Endothelial cell of umbilical vein (primary cell): Measurements from ENCODE around the gene SECISBP2. TPM values are rescaled to one million over a fixed set of nuclear protein-coding genes. Genes with fewer than 3 reads are reported as not detected.

ENCODE experiments used
- BruUV-seq: library from RNA; stranded (reverse); fragments of 400-500 nt; replicated peaks from 2 replicates; lab custom pipeline; 2021; lab: Mats Ljungman, UMichigan
- CTCF ChIA-PET: fragments of 300-600, 350-600 bp; sonication (Branson Sonifier 250); formaldehyde crosslinking; loops from one replicate; lab custom pipeline; 2021; ENCODE audit warnings: antibody characterized with exemption, inconsistent platforms; lab: Charles Lee
- POLR2A ChIA-PET: fragments of 300-600, 350-600 bp; sonication (Branson Sonifier 250); formaldehyde crosslinking; loops from one replicate; lab custom pipeline; 2021; ENCODE audit warnings: antibody characterized with exemption, inconsistent platforms; lab: Charles Lee
- DNase-seq: peaks from one replicate; pipeline ENCODE4 v3.0.0-alpha.2; 2011; ENCODE audit warnings: low read depth, low spot score
- FAIRE-seq: peaks from 2 replicates; lab custom pipeline; 2011; peaks lifted over from hg19 to GRCh38; lab: Jason Lieb, UNC
- H2AFZ ChIP-seq: 2 replicates; pipeline ENCODE4 v1.6.0; 2012; ENCODE audit warnings: low read depth, low read length, control low read depth, inconsistent platforms
- H3K27ac ChIP-seq: 2 replicates; pipeline ENCODE4 v1.5.1; 2011; ENCODE audit warnings: low read depth, mild to moderate bottlenecking, control low read depth, low read length, moderate library complexity; ENCODE audit not compliant: insufficient read depth
- H3K27me3 ChIP-seq, 2 experiments: 2 replicates each; pipeline versions ENCODE4 v1.6.0 to v1.6.1; 2011; ENCODE audit warnings: low read length in 2 of 2, mixed read lengths in 1 of 2; ENCODE audit not compliant: control insufficient read depth in 2 of 2, insufficient read depth in 2 of 2
- H3K36me3 ChIP-seq, 2 experiments: 2 replicates in 1 of 2; 3 replicates in 1 of 2; pipeline ENCODE4 v1.5.1; 2011; ENCODE audit warnings: low read length in 2 of 2, mild to moderate bottlenecking in 1 of 2, moderate library complexity in 1 of 2; ENCODE audit not compliant: control insufficient read depth in 2 of 2, insufficient read depth in 2 of 2; ENCODE audit errors: extremely low read depth in 1 of 2
- H3K4me1 ChIP-seq: 3 replicates; pipeline ENCODE4 v1.5.1; 2011; ENCODE audit warnings: mild to moderate bottlenecking, low read length; ENCODE audit not compliant: control insufficient read depth, insufficient read depth; ENCODE audit errors: extremely low read depth
- H3K4me2 ChIP-seq: 2 replicates; pipeline ENCODE4 v1.6.1; 2011; ENCODE audit warnings: low read length, control low read depth, mixed read lengths; ENCODE audit not compliant: insufficient read depth
- H3K4me3 ChIP-seq, 3 experiments: fragments of 200-600 bp in 1 of 3; sonication (generic), shearing (Covaris generic) in 1 of 3; replicated peaks in 1 of 3; 2 replicates each; pipeline ENCODE4 v1.5.1; 2011 to 2016; ENCODE audit warnings: control low read depth in 3 of 3, low read length in 3 of 3, mild to moderate bottlenecking in 2 of 3, inconsistent platforms in 1 of 3, low read depth in 1 of 3, moderate library complexity in 1 of 3; ENCODE audit not compliant: insufficient read depth in 1 of 3
- H3K79me2 ChIP-seq: 2 replicates; pipeline ENCODE4 v1.6.0; 2012; ENCODE audit warnings: low read length, inconsistent platforms; ENCODE audit not compliant: control insufficient read depth, insufficient read depth
- H3K9ac ChIP-seq: replicated peaks from 2 replicates; pipeline ENCODE3; 2011; ENCODE audit warnings: low read length, control low read depth; ENCODE audit not compliant: insufficient read depth; ENCODE audit errors: extremely low read depth
- H3K9me1 ChIP-seq: replicated peaks from 3 replicates; pipeline ENCODE4 v1.6.0; 2011; ENCODE audit warnings: mild to moderate bottlenecking, low read length; ENCODE audit not compliant: control insufficient read depth, insufficient read depth; ENCODE audit errors: extremely low read depth
- H3K9me3 ChIP-seq: replicated peaks from 2 replicates; pipeline ENCODE4 v1.5.1; 2012; ENCODE audit warnings: low read length, inconsistent platforms; ENCODE audit not compliant: control insufficient read depth, insufficient read depth
- H4K20me1 ChIP-seq: replicated peaks from 2 replicates; pipeline ENCODE3; 2011; ENCODE audit warnings: mild to moderate bottlenecking, low read length; ENCODE audit not compliant: control insufficient read depth, insufficient read depth; ENCODE audit errors: extremely low read depth
- CTCF ChIP-seq, 2 donors: IDR thresholded peaks; 1 replicate in 1 of 2; 2 replicates in 1 of 2; pipeline ENCODE4 v1.5.1; 2011; ENCODE audit warnings: low read length in 2 of 2, mild to moderate bottlenecking in 2 of 2, moderate library complexity in 2 of 2, control low read depth in 1 of 2, inconsistent platforms in 1 of 2, low read depth in 1 of 2; ENCODE audit not compliant: insufficient read depth in 1 of 2; ENCODE audit errors: extremely low read depth in 1 of 2
- EZH2 ChIP-seq: IDR thresholded peaks from 2 replicates; pipeline ENCODE4 v1.6.1; 2012; ENCODE audit warnings: borderline replicate concordance, low read depth, mild to moderate bottlenecking, moderate library complexity, low read length, inconsistent platforms; ENCODE audit not compliant: severe bottlenecking
- FOS ChIP-seq: IDR thresholded peaks from 2 replicates; pipeline ENCODE4 v1.6.1; 2011; ENCODE audit warnings: mild to moderate bottlenecking, low read length, moderate library complexity, borderline replicate concordance; ENCODE audit not compliant: insufficient read depth
- GATA2 ChIP-seq: IDR thresholded peaks from 2 replicates; pipeline ENCODE4 v1.7.0; 2011; ENCODE audit warnings: low read depth, mild to moderate bottlenecking, moderate library complexity, mixed read lengths, low read length; ENCODE audit not compliant: insufficient read length, insufficient read depth
- JUN ChIP-seq: IDR thresholded peaks from 2 replicates; pipeline ENCODE4 v1.6.1; 2011; ENCODE audit warnings: borderline replicate concordance, low read depth; ENCODE audit not compliant: insufficient read length, insufficient read depth
- MAX ChIP-seq: IDR thresholded peaks from 2 replicates; pipeline ENCODE4 v1.6.1; 2011; ENCODE audit not compliant: insufficient read depth, insufficient read length
- POLR2AphosphoS5 ChIP-seq: IDR thresholded peaks from 2 replicates; pipeline ENCODE4 v1.6.1; 2012; ENCODE audit warnings: low read depth, mild to moderate bottlenecking, control low read depth, low read length, moderate library complexity; ENCODE audit not compliant: insufficient read depth
- dilution Hi-C: fragments of 300-500 bp; cut with MboI; formaldehyde crosslinking; loops from one replicate; pipeline ENCODE4 v1.15.0; 2019; ENCODE audit warnings: low sequenced_read_pairs; ENCODE audit not compliant: extremely low pct_ligation_motif_present
- intact Hi-C: fragments of 100-400 bp; cut with micrococcal nuclease; formaldehyde crosslinking; loops from one replicate; pipeline ENCODE4 v1.10.0; 2022
- polyA plus RNA-seq, 4 experiments: library from polyadenylated mRNA; depleted of rRNA in 3 of 4; stranded (reverse) in 3 of 4; unstranded in 1 of 4; fragments of >200 nt; gene quantifications; 2 replicates each; pipeline versions ENCODE4 v1.2.1 to v1.2.3, GENCODE V29; 2011 to 2012; ENCODE audit warnings: missing spikeins in 1 of 4
- total RNA-seq: library from RNA; stranded (reverse); gene quantifications from 2 replicates; pipeline ENCODE4 v1.2.3, GENCODE V29; 2021

Gene SECISBP2
- total and polyA plus RNA-seq, 2 donors (not counting 3 experiments of a cell fraction or from before 2014, with no cell fraction given): 22.7 to 36.3 TPM

DNA sequence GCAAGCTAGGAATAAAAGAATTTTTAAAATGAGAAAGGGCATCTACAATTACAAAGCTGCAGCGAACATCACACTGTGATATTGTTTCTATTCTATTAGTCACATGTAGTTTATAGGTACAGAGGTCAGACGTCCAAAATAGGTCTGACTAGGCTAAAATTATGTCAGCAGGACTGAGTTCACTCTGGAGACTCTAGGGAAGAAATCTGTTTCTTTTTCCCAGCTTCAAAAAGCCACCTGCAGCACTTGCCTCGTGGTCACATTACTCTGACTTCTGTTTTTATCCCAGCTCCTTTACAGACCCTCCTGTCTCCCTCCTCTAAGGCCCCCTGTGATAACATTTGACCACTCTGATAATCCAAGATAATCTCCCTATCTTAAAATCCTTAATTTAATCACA lies 12.4 kb upstream of the SECISBP2 start:
- Histone ChIP-seq H3K4me2 (no peak overlapping the region), H2AFZ (no peak overlapping the region), H3K27ac (no peak overlapping the region), H3K36me3 (no peaks in the 10 kb centered on the region), H3K4me3 (no peak overlapping the region), H4K20me1 (no peaks in the 10 kb centered on the region), H3K9me1 (no peaks in the 10 kb centered on the region), H3K27me3 (no peaks in the 10 kb centered on the region), H3K4me1 (peaks cover 6% of the 10 kb centered on the region), H3K9me3 (no peaks in the 10 kb centered on the region), H3K79me2 (no peaks in the 10 kb centered on the region), H3K9ac (no peak overlapping the region)
- BruUV-seq: no TSS peak
- POLR2A ChIA-PET: no interaction called here
- FAIRE-seq (no peak), DNase-seq (no peak)
- CTCF ChIA-PET: interaction anchor here (1.8 kb wide), 1 partner anchor 27 kb away, joined by 9 read pairs; no protein-coding TSS in a partner anchor
- dilution Hi-C loops: no loop called here
- no peak for TF ChIP-seq POLR2AphosphoS5
- intact Hi-C loops: no loop called here

DNA sequence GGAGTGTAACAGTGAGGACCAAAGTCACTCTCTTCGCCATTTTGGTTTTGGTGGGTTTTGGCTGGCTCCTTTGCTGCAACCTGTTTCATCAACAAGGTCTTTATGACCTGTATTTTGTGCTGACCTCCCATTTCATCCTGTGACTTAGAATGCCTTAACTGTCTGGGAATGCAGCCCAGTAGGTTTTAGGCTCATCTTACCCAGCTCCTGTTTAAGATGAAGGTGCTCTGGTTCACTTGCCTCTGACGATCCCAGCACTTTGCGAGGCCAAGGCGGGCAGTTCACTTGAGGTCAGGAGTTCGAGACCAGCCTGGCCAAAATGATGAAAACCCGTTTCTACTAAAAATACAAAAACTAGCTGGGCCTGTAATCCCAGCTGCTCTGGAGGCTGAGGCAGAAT lies 9.1 kb upstream of the SECISBP2 start:
- Histone ChIP-seq H3K4me3 (no peak overlapping the region), H3K9ac (no peak overlapping the region), H3K27ac (peak overlapping the region; percentile 98), H3K9me1 (no peaks in the 10 kb centered on the region), H3K9me3 (no peaks in the 10 kb centered on the region), H2AFZ (no peak overlapping the region), H3K27me3 (no peaks in the 10 kb centered on the region), H3K4me1 (peaks cover 18% of the 10 kb centered on the region), H3K79me2 (peaks cover 31% of the 10 kb centered on the region), H4K20me1 (no peaks in the 10 kb centered on the region), H3K4me2 (no peak overlapping the region), H3K36me3 (no peaks in the 10 kb centered on the region)
- TF ChIP-seq POLR2AphosphoS5: no peak
- TF ChIP-seq MAX: no peak
- TF ChIP-seq CTCF (IDR thresholded peaks at IDR 0.05; ENCODE audit: extremely low read depth in 1 of 2, insufficient read depth in 1 of 2, low read depth in 1 of 2, low read length in 2 of 2): no peak
- no peak for TF ChIP-seq GATA2
- no peak for TF ChIP-seq EZH2
- no peak for TF ChIP-seq FOS
- TF ChIP-seq JUN: no peak
- ChIA-PET POLR2A (no interaction called here), CTCF (no interaction called here)
- no peak for DNase-seq
- BruUV-seq: no TSS peak
- intact Hi-C loops: no loop called here
- dilution Hi-C loops: no loop called here
- FAIRE-seq: no peak
